Omental fat pad (tissue), 4 donors: ENCODE results near the gene LRWD1. TPM values are rescaled to one million over a fixed set of nuclear protein-coding genes. Genes with fewer than 3 reads are reported as not detected.

ENCODE experiments used
- ATAC-seq: fragments of 150-250 bp; one replicate; pipeline ENCODE4 v1.9.1; 2016; ENCODE audit warnings: mild to moderate bottlenecking, moderate library complexity; ENCODE audit not compliant: low FRiP score
- DNase-seq: peaks from one replicate; pipeline ENCODE4 v3.0.0-alpha.2; 2019; ENCODE audit warnings: low spot score
- total RNA-seq, 4 donors: library from RNA; depleted of rRNA; stranded (reverse); fragments of >200 nt; gene quantifications; one replicate each; pipeline ENCODE4 v1.1.0, GENCODE V29; 2016
- TF ChIP-seq, protein P1 (sequence below), 3 donors: fragments of 450-650 bp; IDR thresholded peaks; one replicate each; pipeline ENCODE4 v1.5.1; 2016 to 2017; ENCODE audit warnings: antibody characterized with exemption in 3 of 3, mild to moderate bottlenecking in 3 of 3, moderate library complexity in 2 of 3

Gene LRWD1
- total RNA-seq, 4 donors from 2014 or later, result 9.8 to 19.3 (median 11.4) TPM

DNA sequence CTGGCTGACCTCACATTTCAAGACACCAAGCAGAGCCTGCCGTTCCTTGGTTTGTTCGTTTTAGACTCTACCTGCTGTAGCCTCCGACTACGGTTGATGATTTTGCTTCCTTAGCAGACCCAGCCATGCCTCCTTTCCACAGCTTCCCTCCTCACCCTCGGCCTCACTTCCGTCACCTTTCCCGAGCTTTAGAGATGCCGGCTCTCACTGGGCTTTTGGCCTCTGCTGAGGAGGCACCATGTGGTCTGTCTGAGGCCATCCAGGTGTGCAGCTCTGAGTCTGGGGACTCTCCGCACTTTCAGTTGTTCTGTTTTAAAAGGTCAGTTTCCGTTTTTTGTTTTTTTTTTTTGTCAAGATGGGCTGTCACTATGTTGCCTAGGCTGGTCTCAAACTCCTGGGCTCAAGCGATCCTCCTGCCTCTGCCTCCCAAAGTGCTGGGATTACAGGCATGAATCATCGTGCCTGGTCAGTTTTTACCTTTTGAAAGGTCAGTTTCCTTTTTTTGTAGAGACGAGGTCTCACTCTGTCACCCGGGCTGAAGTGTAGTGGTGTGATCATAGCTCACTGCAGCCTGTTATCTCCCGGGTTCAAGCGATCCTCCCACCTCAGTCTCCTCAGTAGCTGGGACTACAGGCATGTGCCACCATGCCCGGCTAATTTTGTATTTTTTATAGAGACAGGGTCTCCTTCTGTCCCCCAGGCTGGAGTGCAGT, 19.7 kb upstream of the LRWD1 start:
- DNase-seq, result no peak
- TF ChIP-seq, protein P1, sequence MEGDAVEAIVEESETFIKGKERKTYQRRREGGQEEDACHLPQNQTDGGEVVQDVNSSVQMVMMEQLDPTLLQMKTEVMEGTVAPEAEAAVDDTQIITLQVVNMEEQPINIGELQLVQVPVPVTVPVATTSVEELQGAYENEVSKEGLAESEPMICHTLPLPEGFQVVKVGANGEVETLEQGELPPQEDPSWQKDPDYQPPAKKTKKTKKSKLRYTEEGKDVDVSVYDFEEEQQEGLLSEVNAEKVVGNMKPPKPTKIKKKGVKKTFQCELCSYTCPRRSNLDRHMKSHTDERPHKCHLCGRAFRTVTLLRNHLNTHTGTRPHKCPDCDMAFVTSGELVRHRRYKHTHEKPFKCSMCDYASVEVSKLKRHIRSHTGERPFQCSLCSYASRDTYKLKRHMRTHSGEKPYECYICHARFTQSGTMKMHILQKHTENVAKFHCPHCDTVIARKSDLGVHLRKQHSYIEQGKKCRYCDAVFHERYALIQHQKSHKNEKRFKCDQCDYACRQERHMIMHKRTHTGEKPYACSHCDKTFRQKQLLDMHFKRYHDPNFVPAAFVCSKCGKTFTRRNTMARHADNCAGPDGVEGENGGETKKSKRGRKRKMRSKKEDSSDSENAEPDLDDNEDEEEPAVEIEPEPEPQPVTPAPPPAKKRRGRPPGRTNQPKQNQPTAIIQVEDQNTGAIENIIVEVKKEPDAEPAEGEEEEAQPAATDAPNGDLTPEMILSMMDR (IDR thresholded peaks at IDR 0.05), result no peak
- no peak for ATAC-seq

GRCh38 chr7:102445674-102446071, 19.1 kb upstream of the LRWD1 start:
- DNase-seq, result no peak
- TF ChIP-seq, protein P1 (IDR thresholded peaks at IDR 0.05), result no peak
- ATAC-seq, result no peak

DNA sequence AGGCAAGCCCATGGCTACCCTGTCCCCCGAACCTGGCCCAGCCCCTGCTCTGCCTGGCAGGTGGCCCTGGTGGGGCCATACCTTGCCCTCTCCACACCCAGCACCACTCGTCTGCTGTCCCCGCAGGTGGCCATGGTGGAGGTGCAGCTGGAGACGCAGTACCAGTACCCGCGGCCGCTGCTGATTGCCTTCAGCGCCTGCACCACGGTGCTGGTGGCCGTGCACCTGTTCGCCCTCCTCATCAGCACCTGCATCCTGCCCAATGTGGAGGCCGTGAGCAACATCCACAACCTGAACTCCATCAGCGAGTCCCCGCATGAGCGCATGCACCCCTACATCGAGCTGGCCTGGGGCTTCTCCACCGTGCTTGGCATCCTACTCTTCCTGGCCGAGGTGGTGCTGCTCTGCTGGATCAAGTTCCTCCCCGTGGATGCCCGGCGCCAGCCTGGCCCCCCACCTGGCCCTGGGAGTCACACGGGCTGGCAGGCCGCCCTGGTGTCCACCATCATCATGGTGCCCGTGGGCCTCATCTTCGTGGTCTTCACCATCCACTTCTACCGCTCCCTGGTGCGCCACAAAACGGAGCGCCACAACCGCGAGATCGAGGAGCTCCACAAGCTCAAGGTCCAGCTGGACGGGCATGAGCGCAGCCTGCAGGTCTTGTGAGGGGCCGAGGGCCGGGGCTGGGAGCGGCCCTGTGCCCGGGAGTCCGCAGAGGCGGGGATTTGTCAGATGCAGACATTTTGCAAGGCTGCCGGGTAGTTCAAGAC, 18.2 kb upstream of the LRWD1 start:
- ATAC-seq, result no peak

GRCh38 chr7:102447311-102447710, 17.5 kb upstream of the LRWD1 start:
- DNase-seq, result no peak
- TF ChIP-seq, protein P1 (IDR thresholded peaks at IDR 0.05), result no peak
- ATAC-seq, result no peak

More for the DNA sequence above, 18.2 kb upstream of the LRWD1 start:
- no peak for DNase-seq
- TF ChIP-seq, protein P1 (IDR thresholded peaks at IDR 0.05), result no peak

DNA sequence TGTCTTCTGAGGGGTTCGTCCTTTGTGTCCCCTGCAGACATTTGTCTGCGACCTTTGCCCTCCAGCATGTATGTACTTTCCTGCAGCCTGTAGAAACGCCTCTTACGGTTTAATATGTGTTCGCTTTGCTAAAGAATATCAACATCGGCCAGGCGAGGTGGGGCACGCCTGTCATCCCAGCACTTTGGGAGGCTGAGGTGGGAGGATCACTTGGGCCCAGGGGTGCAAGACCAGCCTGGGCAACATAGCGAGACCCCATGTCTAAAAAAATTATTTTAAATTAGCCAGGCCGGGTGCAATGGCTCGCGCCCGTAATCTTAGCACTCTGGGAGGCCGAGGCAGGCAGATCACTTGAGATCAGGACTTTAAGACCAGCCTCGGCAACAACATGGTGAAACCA, 15.6 kb upstream of the LRWD1 start:
- TF ChIP-seq, protein P1 (IDR thresholded peaks at IDR 0.05), result no peak
- ATAC-seq, result no peak
- no peak for DNase-seq

GRCh38 chr7:102450242-102450641, 14.5 kb upstream of the LRWD1 start:
- ATAC-seq (no peak), DNase-seq (no peak)
- TF ChIP-seq, protein P1 (IDR thresholded peaks at IDR 0.05), result no peak
